Stimulated activated CD8-positive, alpha-beta memory T cell treated with anti-CD3 and anti-CD28 coated beads, Interleukin-4, amount 100 ng/mL, for 48 hours (primary cell): ENCODE data around the gene WDPCP.
"Not testable (repeated sequence)": the region's sequence is repeated elsewhere in the genome, so short reads cannot be mapped to it uniquely, and the experiment has no call there.

Experiments used
- DNase-seq: peaks from one replicate; pipeline ENCODE4 v3.0.0-alpha.2; 2020

Gene WDPCP

GRCh38 chr2:63588385-63589147 is at the start of gene WDPCP, which contains the start of gene MDH1:
TSS of gene WDPCP (minus strand) at chr2:63588477. CDS start at chr2:63588271, 206 bp downstream.
TSS of gene MDH1 (plus strand) at chr2:63588963. CDS start at chr2:63589044, 81 bp downstream.
- DNase-seq = peak; percentile 93

GRCh38 chr2:63632382-63632781 is 44.1 kb upstream of the WDPCP start:
- no peak for DNase-seq

- no peak for DNase-seq
These were observed 43.2 kb upstream of the WDPCP start for GRCh38 chr2:63631501-63631900.

GRCh38 chr2:63628403-63628942 is 40.2 kb upstream of the WDPCP start:
- DNase-seq = no peak

- no peak for DNase-seq
These were observed 39.6 kb upstream of the WDPCP start for GRCh38 chr2:63627866-63628265.

GRCh38 chr2:63623763-63624162 is 35.5 kb upstream of the WDPCP start:
- DNase-seq = not testable (repeated sequence)

- no peak for DNase-seq
These were observed 34.5 kb upstream of the WDPCP start for GRCh38 chr2:63622751-63623150.

- no peak for DNase-seq
These were observed 31.1 kb upstream of the WDPCP start for GRCh38 chr2:63619328-63619727.

- no peak for DNase-seq
These were observed 29.1 kb upstream of the WDPCP start for GRCh38 chr2:63617366-63617765.

- no peak for DNase-seq
These were observed 27.0 kb upstream of the WDPCP start for GRCh38 chr2:63614983-63615945.

- no peak for DNase-seq
These were observed 26.2 kb upstream of the WDPCP start for GRCh38 chr2:63614448-63614968.

GRCh38 chr2:63613391-63613901 is 25.2 kb upstream of the WDPCP start:
- no peak for DNase-seq

- DNase-seq = no peak
These were observed 22.2 kb upstream of the WDPCP start for GRCh38 chr2:63610525-63610924.

GRCh38 chr2:63608865-63609264 is 20.6 kb upstream of the WDPCP start:
- DNase-seq = not testable (repeated sequence)

- no peak for DNase-seq
These were observed 16.4 kb upstream of the WDPCP start for GRCh38 chr2:63604666-63605065.

GRCh38 chr2:63600881-63601460 is 12.7 kb upstream of the WDPCP start:
- no peak for DNase-seq

GRCh38 chr2:63598981-63599380 is 10.7 kb upstream of the WDPCP start:
- no peak for DNase-seq

GRCh38 chr2:63596401-63596883 is 8.2 kb upstream of the WDPCP start:
- no peak for DNase-seq

- no peak for DNase-seq
These were observed 6.4 kb upstream of the WDPCP start for GRCh38 chr2:63594660-63595059.

GRCh38 chr2:63591566-63592175 is 3.4 kb upstream of the WDPCP start:
- DNase-seq = no peak

- no peak for DNase-seq
These were observed 2.5 kb upstream of the WDPCP start for GRCh38 chr2:63590626-63591408.
